Activated T-helper 1 cell treated with anti-CD3 and anti-CD28 coated beads, Interleukin-2, amount 50 U/mL, for 16 hours (primary cell): ENCODE results near the gene FAM3B.

Experiments used
- DNase-seq, 2 donors: peaks; one replicate each; pipeline ENCODE4 v3.0.0-alpha.2; 2020; ENCODE audit warnings: low read depth in 1 of 2, low spot score in 1 of 2

FAM3B gene

DNA sequence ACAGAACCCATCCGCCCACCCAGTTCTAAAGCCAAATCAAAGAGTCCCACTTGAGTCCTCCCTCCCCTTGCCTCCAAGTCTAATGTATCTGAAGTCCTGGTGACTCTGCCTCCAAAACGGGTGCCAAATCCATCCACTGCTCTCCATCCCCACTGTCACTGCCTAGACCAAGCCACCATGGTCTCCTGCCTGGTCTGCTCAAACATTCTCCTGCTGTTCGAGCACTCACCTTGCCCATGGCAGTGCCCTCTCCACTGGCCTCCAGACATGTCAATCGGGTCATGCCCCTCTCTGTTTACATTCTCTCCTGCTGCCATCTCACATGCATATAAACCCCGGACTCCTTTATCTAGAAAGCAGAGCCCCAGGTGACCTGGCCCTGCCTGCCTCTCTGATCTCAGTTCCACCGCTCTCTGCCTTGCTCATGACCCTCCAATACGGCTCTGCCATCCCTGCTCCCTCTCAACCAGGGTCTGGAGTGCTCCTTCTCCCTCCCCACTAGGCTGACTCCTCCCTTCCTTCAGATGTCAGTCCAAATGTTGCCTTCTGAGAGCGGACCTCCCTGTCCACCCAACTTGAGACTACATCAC is 77.4 kb downstream of the FAM3B start:
- no peak for DNase-seq

- no peak for DNase-seq
Observed at GRCh38 chr21:41396558-41397075, 80.0 kb downstream of the FAM3B start.

GRCh38 chr21:41397471-41397891 is 80.9 kb downstream of the FAM3B start:
- no peak for DNase-seq

DNA sequence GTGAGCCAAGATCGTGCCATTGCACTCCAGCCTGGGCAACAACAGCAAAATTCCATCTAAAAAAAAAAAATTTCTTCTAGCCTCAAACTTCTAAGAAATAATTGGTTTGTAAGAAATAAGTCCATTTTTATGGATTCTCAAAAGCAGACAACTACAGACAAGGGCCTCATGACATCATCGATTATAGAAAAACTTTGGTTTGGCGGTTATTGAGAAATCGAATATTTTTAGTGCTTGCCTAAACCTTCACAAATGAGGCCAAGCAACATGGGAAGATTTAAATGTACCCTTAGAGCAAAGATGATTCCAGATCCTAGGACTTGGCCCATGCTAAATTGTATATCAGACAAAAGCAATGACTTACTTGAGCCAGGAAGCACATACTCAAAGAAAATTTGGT is 81.7 kb downstream of the FAM3B start:
- DNase-seq, result no peak

- DNase-seq, result no peak
Observed at GRCh38 chr21:41398831-41399230, 82.2 kb downstream of the FAM3B start.

GRCh38 chr21:41399246-41399800 is 82.7 kb downstream of the FAM3B start:
- no peak for DNase-seq

DNA sequence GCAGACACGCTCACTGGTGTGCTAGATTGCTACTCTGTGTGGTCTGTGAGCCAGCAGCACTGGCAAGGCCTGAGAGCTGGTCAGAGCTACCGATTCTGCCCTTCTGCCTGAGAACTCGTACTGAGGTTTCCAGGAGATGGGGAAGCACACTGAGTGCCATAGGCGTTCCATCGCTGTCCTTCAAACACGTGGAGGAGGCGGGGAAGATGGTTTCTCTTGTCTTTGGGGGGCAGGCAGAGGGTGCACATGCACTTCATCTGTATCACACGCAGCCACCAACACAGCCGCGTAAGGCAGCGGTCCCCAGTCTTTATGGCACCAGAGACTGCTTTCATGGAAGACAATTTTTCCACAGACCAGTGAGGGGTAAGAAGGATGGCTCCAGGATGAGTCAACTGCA is 85.6 kb downstream of the FAM3B start:
- no peak for DNase-seq

GRCh38 chr21:41402796-41403195 is 86.2 kb downstream of the FAM3B start:
- DNase-seq, result no peak

DNA sequence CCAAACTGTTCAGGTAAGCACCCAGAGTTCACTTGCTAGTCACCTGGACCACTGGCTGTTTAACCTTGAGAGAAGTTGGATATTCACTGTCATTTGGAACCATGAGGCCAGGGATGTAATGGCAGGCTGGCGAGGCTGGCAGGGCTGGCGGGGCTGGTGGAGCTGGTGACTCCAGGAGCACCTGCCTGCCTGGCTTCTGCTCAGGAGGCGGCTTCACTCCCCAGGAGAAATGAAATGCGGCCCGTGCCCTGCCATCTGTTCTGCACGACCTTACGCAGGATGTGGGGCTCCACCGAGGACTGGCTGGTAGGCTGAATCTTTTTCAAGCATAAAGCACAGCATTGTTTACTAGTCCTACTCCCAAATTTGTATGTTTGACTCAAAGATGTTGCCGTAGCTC is 86.7 kb downstream of the FAM3B start:
- DNase-seq, result no peak

DNA sequence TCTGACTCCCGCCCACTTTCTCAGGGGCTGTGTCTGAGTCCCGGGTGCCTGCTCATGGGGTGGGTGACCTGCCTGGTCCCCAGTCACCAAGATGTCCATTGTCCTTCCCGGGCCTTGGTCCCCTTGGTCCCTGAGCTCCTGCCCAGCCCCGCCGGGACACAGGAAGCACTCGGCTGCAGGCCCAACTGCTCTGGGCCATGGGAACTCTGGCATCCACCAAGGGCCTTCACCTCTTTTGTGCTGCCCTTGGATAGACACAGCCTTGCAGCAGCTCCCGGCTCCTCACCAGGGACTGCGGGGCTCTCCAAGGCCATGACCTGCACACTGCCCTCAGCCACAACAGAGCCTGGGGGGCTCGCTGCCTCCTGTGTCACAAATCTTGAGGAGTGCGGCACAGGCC is 87.4 kb downstream of the FAM3B start:
- DNase-seq, result no peak

- no peak for DNase-seq
Observed at GRCh38 chr21:41405321-41405720, 88.7 kb downstream of the FAM3B start.

- no peak for DNase-seq
Observed at GRCh38 chr21:41406340-41406739, 89.7 kb downstream of the FAM3B start.
